ENCODE measurements around the gene NDUFS5. TPM values are rescaled to one million over a fixed set of nuclear protein-coding genes. Genes with fewer than 3 reads are reported as not detected.
"Not testable (repeated sequence)": the region's sequence is repeated elsewhere in the genome, so short reads cannot be mapped to it uniquely, and the experiment has no call there.

Gene NDUFS5
- total RNA-seq, 1 donor from 2014 or later: 237 TPM

DNA sequence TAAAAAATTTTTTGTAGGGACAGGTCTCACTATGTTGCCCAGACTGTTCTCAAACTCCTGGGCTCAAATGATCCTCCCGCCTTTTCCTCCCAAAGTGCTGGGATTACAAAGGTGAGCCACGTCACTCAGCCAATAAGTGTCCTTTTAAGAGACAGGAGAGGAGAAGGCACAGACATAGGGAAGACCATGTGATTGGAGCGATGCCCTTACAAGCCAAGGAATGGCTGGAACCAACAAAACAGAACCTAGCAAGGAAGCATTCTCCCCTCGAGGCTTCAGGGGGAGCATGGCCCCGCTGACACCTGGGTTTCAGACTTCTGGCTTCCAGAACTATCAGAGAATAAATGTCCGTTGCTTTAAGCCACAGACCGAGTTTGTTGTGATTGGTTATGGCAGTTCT lies 37.0 kb downstream of the NDUFS5 start:
- TF ChIP-seq, protein P1, sequence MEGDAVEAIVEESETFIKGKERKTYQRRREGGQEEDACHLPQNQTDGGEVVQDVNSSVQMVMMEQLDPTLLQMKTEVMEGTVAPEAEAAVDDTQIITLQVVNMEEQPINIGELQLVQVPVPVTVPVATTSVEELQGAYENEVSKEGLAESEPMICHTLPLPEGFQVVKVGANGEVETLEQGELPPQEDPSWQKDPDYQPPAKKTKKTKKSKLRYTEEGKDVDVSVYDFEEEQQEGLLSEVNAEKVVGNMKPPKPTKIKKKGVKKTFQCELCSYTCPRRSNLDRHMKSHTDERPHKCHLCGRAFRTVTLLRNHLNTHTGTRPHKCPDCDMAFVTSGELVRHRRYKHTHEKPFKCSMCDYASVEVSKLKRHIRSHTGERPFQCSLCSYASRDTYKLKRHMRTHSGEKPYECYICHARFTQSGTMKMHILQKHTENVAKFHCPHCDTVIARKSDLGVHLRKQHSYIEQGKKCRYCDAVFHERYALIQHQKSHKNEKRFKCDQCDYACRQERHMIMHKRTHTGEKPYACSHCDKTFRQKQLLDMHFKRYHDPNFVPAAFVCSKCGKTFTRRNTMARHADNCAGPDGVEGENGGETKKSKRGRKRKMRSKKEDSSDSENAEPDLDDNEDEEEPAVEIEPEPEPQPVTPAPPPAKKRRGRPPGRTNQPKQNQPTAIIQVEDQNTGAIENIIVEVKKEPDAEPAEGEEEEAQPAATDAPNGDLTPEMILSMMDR (conservative IDR thresholded peaks at IDR 0.05): no peak
- H3K9me3 Mint-ChIP-seq: peaks cover 2% of the 10 kb centered on the region
- no peaks in the 10 kb centered on the region for H3K27me3 Mint-ChIP-seq (ENCODE audit: low read depth)
- no peaks in the 10 kb centered on the region for H3K36me3 Mint-ChIP-seq (ENCODE audit: low read depth)
- no peak for DNase-seq (ENCODE audit: low read depth, low spot score)
- H3K4me3 Mint-ChIP-seq: no peak overlapping the region
- no peaks in the 10 kb centered on the region for H3K4me1 Mint-ChIP-seq
- H3K27ac Mint-ChIP-seq (ENCODE audit: unreplicated experiment): no peak overlapping the region

- no peaks in the 10 kb centered on the region for H3K27me3 Mint-ChIP-seq (ENCODE audit: low read depth)
- TF ChIP-seq, protein P1 (conservative IDR thresholded peaks at IDR 0.05): no peak
- DNase-seq (ENCODE audit: low read depth, low spot score): no peak
- H3K4me1 Mint-ChIP-seq: no peaks in the 10 kb centered on the region
- peaks cover 2% of the 10 kb centered on the region for H3K9me3 Mint-ChIP-seq
- H3K27ac Mint-ChIP-seq (ENCODE audit: unreplicated experiment): no peak overlapping the region
- H3K4me3 Mint-ChIP-seq: no peak overlapping the region
- no peaks in the 10 kb centered on the region for H3K36me3 Mint-ChIP-seq (ENCODE audit: low read depth)
Observed at GRCh38 chr1:39063775-39064174, 37.6 kb downstream of the NDUFS5 start.

DNA sequence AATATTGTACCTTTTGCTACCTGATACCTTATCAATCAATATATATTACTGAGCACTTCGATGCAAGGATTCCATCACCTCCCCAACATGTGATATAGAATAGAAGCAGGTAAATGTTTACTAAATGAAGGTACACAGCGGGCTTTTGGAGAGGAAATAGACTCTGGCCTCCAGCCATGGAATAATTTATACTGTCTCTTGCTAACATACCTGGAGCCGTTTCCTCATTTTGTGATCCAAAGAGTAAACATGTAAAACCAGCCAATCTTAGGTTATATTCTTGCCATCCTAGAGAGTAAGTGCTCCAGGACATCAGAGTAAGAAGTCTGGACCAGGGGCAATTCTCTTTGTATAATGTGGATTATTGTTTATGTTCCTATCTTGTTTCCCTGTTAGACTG lies 39.4 kb downstream of the NDUFS5 start:
- H3K36me3 Mint-ChIP-seq (ENCODE audit: low read depth): peaks cover 2% of the 10 kb centered on the region
- no peak for DNase-seq (ENCODE audit: low read depth, low spot score)

DNA sequence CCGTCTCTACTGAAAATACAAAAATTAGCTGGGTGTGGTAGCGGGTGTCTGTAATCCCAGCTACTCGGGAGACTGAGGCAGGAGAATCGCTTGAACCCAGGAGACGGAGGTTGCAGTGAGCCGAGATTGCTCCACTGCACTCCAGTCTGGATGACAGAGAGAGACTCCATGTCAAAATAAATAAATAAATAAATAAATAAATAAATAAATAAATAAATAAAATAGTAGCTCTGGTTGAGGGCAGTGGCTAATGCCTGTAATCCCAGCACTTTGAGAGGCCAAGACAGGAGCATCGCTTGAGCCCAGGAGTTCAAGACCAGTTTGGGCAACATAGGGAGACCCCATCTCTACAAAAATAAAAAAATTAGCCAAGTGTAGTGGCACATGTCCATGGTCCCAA lies 42.1 kb downstream of the NDUFS5 start:
- not testable (repeated sequence) for H3K4me1 Mint-ChIP-seq; H3K27ac Mint-ChIP-seq (ENCODE audit: unreplicated experiment); H3K27me3 Mint-ChIP-seq (ENCODE audit: low read depth); DNase-seq (ENCODE audit: low read depth, low spot score); H3K36me3 Mint-ChIP-seq (ENCODE audit: low read depth); H3K4me3 Mint-ChIP-seq; H3K9me3 Mint-ChIP-seq

More for the DNA sequence above, 39.4 kb downstream of the NDUFS5 start:
- TF ChIP-seq, protein P1 (conservative IDR thresholded peaks at IDR 0.05): no peak
- no peaks in the 10 kb centered on the region for H3K27me3 Mint-ChIP-seq (ENCODE audit: low read depth)
- H3K9me3 Mint-ChIP-seq: peaks cover 2% of the 10 kb centered on the region
- no peak overlapping the region for H3K4me3 Mint-ChIP-seq
- no peaks in the 10 kb centered on the region for H3K4me1 Mint-ChIP-seq
- H3K27ac Mint-ChIP-seq (ENCODE audit: unreplicated experiment): no peak overlapping the region

GRCh38 chr1:39071557-39071956 lies 45.4 kb downstream of the NDUFS5 start:
- H3K4me3 Mint-ChIP-seq; H3K27ac Mint-ChIP-seq (ENCODE audit: unreplicated experiment); H3K4me1 Mint-ChIP-seq; H3K9me3 Mint-ChIP-seq; H3K36me3 Mint-ChIP-seq (ENCODE audit: low read depth); DNase-seq (ENCODE audit: low read depth, low spot score); H3K27me3 Mint-ChIP-seq (ENCODE audit: low read depth): not testable (repeated sequence)

DNA sequence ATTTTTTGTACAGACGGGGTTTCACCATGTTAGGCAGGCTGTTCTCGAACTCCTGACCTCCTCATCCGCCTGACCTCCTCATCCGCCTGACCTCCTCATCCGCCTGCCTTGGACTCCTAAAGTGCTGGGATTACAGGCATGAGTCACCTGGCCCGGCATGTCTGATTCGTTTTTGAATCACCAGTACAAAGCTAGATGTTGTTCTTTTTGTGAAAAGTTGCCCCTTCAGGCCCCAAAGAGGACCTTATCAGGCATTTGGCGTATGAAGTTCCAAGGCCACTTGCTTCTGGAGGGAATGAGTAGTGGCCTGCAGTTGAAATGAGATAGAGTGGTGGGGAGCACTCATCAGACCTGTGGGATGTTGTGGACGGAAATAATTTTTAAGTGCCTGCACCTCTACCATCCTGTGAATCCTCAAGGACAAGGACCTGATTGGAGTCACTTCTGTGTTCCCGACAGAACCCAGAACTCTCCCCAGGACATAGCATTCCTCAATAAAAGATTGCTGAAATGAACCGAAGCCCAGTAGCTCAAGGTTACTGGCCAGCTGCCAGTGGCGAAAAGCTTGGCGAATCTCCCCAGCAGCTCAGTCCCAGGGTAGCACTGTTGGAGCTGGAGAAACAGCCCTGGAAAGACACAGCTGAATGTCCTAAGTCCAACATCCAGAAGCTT lies 50.1 kb downstream of the NDUFS5 start:
- Mint-ChIP-seq H3K27me3 (ENCODE audit: low read depth) (peaks cover 10% of the 10 kb centered on the region), H3K27ac (ENCODE audit: unreplicated experiment) (no peak overlapping the region), H3K36me3 (ENCODE audit: low read depth) (peaks cover 3% of the 10 kb centered on the region), H3K4me3 (no peak overlapping the region), H3K9me3 (no peaks in the 10 kb centered on the region), H3K4me1 (peaks cover 6% of the 10 kb centered on the region)
- TF ChIP-seq, protein P1 (conservative IDR thresholded peaks at IDR 0.05): no peak
- no peak for DNase-seq (ENCODE audit: low read depth, low spot score)

All from neural crest cell (in vitro differentiated cells).